ENCODE results near the gene MVB12A.

MVB12A gene

DNA sequence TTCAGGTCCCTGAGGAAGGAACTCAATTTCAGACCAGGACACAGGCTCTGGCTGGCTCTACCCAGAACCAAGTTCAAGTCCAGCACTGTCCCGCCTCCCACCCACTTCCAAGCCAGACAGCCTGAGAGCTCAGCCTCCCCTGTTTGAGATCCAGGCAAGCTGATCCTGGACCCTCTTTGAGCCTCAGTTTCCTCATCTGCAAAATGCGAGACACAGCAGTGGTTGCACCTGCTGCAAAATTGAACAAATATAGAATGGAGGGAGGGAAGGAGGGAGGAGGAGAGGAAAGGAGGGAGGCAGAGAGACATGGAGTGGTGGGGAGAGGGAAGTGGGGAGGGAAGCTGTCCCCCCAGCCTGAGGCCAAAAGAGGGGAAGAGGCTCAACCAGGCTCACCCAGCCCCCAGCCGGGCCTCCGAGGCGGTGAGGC lies 27.9 kb downstream of the MVB12A start:
- DNase-seq = no peak

DNA sequence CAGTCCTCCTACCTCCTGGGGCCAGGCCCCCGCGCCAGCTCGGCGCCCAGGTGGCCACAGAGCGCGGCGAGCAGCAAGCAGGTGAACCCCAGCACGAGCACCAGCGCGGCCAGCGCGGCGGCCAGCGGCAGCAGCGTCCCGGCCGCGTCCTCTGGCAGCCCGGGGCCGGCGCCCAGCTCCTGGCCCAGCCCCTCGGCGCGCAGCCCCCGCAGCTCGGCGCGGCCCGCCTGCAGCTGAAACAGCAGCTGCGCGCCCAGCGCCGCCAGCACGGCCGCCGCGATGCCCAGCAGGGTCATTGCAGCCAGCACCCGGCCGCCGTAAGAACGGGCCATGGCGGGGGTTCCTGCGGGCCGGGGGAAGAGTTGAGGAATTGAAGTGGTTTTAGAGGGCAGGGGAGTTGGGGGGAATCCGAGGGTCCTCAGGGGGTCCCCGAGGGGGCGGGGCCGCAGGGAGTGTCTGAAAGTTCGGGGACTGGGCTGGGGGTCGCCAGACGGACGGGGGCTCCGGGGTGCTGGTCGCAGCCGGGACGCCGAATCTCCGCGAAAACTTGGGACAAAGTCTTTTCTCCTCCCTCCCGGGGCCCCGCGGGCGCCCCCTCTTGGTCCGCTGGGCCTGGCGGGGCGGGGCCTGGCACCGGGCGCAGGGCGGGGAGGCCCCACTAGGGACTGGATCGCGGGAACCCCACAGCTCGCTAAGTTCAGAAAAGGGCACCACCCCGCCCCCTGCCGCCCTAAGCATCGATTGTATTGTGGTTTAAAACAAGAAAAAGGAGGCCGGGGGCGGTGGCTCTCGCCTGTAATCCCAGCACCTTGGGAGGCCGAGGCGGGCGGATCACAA lies 28.5 kb downstream of the MVB12A start, which contains the start of gene TMEM221:
TMEM221 (minus strand) TSS at position 538 of the 837 bp plus-strand sequence; CDS start at position 332, 206 bp downstream.
- DNase-seq = peak; percentile 39

DNA sequence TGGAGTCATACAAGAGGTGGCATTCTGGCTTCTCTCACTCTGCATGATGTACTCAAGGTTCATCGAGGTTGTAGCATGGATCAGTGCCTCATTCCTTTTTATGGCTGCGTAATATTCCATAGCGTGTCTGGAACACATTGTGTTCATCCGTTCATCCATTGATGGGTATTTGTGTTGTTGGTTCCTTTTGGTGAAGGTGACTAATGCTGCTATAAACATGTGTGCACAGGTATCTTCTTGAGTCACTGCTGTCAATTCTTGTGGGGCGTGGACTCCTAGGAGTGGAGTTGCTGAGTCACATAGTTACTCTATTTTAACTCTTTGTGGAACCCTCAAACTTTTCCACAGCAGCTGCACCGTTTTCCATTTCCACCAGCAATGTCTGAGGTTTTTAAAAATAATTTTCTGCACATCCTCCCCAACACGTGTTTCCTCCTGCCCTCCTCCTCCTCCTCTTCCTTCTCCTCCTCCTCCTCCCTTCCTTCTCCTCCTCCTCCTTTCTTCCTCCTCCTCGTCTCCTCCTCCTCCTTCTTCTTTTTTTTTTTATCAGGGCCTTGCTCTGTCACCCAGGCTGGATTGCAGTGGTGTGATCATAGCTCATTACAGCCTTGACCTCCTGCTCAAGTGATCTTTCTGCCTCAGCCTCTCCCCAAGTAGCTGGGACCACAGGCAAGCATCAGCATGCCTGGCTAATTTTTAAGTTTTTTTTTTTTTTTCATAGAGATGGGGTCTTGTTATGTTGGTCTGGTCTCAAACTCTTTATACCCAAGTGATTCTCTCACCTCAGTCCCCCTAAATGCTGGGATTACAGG lies 30.6 kb downstream of the MVB12A start:
- DNase-seq = no peak

- no peak for DNase-seq
Measured at GRCh38 chr19:17451820-17452219, 32.0 kb downstream of the MVB12A start.

DNA sequence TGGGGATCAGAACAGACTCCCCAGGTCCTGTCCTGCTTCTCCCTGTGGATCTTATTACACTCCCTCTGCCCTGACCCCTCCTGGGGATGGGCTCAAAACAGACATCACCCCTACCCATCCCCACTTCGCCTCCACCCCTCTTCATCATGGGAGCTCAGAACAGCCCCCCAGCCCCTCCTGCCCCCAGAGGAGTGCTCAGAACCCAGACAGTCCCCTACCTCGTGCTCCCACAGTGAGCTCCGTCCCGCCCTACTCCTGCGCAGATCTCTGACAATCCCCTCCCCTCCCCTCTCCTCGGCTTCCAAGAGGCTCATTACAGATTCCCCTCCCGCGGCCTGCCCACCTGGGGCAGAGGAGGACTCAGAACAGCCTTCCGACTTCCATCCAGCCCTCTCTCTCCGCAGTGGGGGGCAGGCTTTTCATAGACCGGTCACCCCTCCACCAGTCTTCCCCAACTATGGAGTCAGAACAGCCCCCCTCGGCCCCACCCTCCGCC lies 34.8 kb downstream of the MVB12A start:
- no peak for DNase-seq

DNA sequence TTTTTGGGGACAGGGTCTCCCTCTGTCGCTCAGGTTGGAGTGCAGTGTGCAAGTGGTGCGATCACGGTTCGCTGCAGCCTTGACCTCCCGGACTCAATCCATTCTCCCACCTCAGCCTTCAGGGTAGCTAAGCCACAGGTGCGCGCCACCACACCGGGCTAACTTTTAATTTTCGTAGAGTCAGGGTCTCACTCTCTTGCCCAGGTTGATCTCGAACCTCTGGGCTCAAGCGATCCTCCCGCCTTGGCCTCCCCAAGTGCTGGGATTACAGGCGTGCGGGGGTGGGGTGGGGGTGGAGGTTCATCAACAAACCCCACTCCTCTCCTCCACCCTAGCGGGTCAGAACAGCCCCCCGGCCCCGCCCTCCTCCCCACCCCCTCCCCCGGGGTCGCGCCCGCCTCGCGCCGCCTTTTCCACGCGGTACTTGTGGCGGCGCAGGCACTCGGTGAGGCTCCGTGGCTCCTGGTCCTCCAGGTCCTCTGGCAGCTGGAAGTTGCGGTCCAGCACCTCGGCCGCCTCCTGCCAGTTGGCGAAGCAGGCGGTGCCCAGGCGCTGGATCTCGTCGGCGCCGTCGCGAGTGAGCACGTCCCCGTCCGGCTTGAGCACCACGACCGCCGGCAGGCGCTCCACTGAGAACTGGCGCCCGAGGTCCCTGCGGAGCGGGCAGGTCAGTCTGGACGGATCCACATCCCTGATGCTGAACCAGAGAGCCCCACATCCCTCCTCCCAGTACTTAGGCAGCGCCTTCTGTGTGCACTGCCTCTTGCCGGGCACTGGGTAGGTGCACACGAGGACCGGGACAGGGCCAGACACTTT lies 35.7 kb downstream of the MVB12A start:
- DNase-seq = no peak

GRCh38 chr19:17456127-17456526 lies 36.3 kb downstream of the MVB12A start:
- no peak for DNase-seq

DNA sequence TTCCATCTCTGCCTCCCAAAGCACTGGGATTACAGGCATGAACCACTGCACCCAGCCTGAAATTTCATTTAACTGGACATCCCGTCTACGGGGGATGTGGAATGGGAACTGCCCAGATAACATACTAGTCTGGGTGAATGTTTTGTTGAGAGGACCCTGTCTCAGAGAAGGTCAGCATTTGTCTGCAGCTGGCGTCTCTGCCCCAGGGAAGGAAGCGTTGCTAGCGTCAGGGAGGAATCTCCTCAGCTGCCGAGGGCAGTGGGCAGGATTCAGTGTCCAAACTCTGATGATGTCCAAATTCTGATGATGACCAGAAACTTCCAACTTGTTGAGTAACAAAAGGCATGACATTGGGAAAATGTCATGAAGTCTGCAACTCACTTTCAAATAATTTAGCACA lies 37.8 kb downstream of the MVB12A start:
- no peak for DNase-seq

- DNase-seq = no peak
Measured at GRCh38 chr19:17458970-17459369, 39.1 kb downstream of the MVB12A start.

DNA sequence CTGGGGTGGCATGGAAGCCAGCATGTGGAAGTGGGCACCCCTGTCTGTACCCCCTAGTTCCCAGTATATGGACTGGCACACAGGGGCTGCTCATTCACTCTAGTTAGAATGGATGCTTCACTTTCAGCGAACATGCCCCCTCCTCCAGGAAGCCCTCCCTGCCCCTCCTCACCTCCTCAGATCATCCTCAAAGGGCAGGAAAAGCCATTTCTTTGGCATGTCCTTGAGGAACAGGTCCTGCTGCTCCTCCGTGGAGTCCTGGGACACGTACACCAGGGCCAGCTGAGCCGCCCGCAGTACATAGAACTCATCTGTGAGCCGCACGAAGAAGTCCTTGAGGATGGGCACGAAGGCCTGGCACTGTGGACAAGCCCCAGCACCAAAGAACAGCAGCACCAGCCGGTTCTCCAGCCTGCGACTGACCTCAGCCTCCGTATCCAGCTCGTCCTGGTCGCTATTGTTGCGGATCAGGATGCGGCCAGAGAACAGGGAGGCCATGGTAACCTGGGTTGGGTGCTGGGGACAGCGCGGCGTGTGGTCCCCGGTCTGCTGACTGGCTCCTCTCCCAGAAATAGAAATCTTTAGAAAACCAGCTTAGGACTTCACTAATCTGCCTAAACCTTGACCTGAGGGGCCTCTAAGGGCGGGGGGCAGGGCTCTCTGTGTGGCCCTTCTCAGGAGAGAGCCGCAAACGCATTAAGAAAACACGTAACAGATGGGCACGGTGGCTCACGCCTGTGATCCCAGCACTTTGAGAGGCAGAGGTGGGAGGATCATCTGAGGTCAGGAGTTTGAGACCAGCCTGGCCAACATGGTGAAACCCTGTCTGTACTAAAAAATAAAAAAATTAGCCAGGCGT lies 40.8 kb downstream of the MVB12A start, which contains the start of gene NXNL1:
NXNL1 (minus strand) TSS at position 555 of the 859 bp plus-strand sequence; CDS start at position 498, 57 bp downstream.
- DNase-seq = no peak

DNA sequence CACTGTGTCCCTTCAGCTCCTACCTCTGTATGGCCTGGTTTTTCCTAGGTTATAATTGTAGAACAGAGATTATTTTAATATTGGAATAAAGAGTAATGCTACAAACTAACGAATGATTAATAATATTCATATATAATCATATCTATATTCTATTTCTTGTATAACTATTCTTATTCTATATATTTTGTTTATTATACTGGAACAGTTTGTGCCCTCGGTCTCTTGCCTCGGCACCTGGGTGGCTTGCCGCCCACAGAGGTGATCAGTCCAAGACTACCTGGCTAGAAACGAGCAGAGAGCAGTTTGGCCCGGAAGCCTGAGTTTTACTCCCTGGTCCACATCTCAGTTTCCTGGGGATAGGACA lies 46.6 kb downstream of the MVB12A start:
- DNase-seq = no peak

DNA sequence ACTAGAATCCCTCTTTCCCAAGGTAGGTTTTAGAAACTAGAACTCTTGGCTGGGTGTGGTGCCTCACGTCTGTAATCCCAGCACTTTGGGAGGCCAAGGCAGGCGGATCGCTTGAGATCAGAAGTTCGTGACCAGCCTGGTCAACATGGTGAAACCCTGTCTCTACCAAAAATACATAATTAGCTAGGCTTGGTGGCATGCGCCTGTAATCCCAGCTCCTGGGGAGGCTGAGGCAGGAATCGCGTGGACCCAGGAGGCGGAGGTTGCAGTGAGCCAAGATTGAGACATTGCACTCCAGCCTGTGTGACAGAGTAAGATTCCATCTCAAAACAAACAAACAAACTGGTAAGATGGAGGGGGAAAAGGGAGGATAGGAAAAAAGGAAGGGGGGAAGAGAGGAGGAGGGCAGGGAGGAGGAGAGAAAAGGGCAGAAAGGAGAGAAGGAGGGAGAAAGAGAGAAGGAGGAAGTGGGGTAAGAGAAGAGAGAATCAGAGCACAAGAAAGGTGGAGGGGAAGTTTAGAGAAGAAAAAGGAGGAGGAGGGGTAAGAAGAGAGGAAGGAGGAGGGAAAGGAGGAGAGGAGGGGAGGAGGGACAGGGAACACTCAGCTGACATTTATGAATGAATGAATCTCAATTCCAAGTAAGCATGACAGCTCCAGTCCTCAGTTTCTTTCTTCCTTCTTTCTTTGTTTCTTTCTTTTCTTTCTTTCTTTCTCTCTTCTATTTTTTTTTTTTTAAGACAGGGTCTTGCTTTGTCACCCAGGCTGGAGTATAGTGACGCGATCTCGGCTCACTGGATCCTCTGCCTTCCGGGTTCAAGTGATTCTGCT lies 47.8 kb downstream of the MVB12A start:
- DNase-seq = no peak

DNA sequence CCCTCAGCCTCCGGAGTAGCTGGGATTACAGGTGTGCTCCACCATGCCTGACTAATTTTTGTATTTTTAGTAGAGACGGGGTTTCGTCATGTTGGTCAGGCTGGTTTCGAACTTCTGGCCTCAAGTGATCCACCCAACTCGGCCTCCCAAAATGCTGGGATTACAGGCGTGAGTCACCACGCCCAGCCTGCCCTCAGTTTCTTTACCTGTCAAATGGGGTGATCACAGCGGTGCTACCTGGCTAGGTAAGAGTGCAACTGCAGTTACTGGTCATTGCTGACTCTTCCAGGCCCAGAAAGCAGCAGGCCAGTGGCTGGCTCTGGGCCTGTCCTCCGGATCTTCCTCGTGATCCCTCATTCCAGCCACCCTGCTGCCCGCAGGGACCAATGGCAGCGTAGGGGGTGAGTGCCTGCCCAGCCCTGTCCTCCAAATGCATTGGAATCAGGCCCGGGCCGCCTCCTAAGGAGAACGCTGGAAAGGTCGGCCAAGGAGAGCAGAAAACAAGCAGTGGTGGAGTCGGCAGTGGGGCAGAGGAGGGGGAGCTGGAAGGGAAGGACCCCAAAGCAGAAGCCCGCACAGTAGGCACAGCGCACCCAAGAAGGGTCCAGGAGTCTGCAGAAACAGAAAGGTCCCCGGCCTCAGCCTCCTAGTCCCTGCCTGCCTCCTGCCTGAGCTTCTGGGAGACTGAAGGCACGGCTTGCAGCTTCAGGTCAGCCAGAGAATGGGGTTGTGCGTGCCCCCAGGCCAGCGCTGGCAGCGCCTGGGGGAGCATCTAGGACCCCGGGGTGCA lies 48.6 kb downstream of the MVB12A start:
- no peak for DNase-seq

- peak; percentile 13 for DNase-seq
Measured at GRCh38 chr19:17469092-17469480, 49.2 kb downstream of the MVB12A start.

- peak; percentile 93 for DNase-seq
Measured at GRCh38 chr19:17469481-17470067, 49.7 kb downstream of the MVB12A start.

- DNase-seq = peak; percentile 80
Measured at GRCh38 chr19:17470068-17470841, 50.4 kb downstream of the MVB12A start, which contains the start of gene SLC27A1. TSS of gene SLC27A1 (plus strand) at chr19:17470524. CDS start at chr19:17470541, 17 bp downstream.

GRCh38 chr19:17471410-17472125 lies 51.7 kb downstream of the MVB12A start:
- DNase-seq = no peak

- no peak for DNase-seq
Measured at GRCh38 chr19:17473041-17473440, 53.2 kb downstream of the MVB12A start.

Data from activated effector memory CD4-positive, alpha-beta T cell treated with Interleukin-2 at 50 U/mL for 16 hours (primary cell).